Adrenal gland (tissue), 12 donors: Measurements from ENCODE around the gene KRT81. TPM values are rescaled to one million over a fixed set of nuclear protein-coding genes. Genes with fewer than 3 reads are reported as not detected.

Experiments
- DNase-seq, 7 donors: peaks; one replicate each; pipeline ENCODE4 v3.0.0-alpha.2; 2019 to 2020
- H3K27ac ChIP-seq, 5 donors: fragments of 200-600 bp; sonication (generic) in 4 of 5; 1 replicate in 3 of 5; 2 replicates in 2 of 5; pipeline versions ENCODE4 v1.5.1 to v1.8.0; 2016 to 2020; ENCODE audit warnings: mild to moderate bottlenecking in 1 of 5
- H3K27me3 ChIP-seq: fragments of 200-600 bp; 2 replicates; pipeline ENCODE4 v1.8.0; 2021
- H3K36me3 ChIP-seq, 2 donors: fragments of 200-600 bp; replicated peaks in 1 of 2; 1 replicate in 1 of 2; 2 replicates in 1 of 2; pipeline versions ENCODE4 v1.5.1 to v1.8.0; 2018 to 2022
- H3K4me1 ChIP-seq, 2 donors: fragments of 200-600 bp; replicated peaks in 1 of 2; 1 replicate in 1 of 2; 2 replicates in 1 of 2; pipeline versions ENCODE4 v1.5.1 to v1.8.0; 2018 to 2021
- H3K4me3 ChIP-seq, 4 donors: fragments of 200-600 bp; sonication (generic) in 3 of 4; one replicate each; pipeline ENCODE4 v1.5.1; 2016 to 2018
- H3K9me3 ChIP-seq, 3 donors: fragments of 200-600 bp; sonication (generic) in 1 of 3; replicated peaks in 1 of 3; 1 replicate in 2 of 3; 2 replicates in 1 of 3; pipeline versions ENCODE4 v1.5.1 to v1.8.0; 2016 to 2021
- POLR2A ChIP-seq, 2 donors: fragments of 450-650 bp; IDR thresholded peaks; one replicate each; pipeline ENCODE4 v1.6.1; 2017; ENCODE audit warnings: antibody characterized with exemption in 2 of 2, mild to moderate bottlenecking in 2 of 2, moderate library complexity in 1 of 2
- WGBS, 4 donors: extraction: QIAGEN DNeasy Blood & Tissue Kit in 2 of 4; methylation state at CpG; one replicate each; pipeline versions ENCODE4 v1.1.5 to v1.1.7; 2013 to 2017; 5-methylcytosine and 5-hydroxymethylcytosine counted together
- intact Hi-C, 2 donors: fragments of 100-400 bp; cut with DNase I; formaldehyde crosslinking; loops; one replicate each; pipeline versions ENCODE4 v1.14.1 to v1.15.0; 2022 to 2023
- polyA plus RNA-seq, 3 donors: library from polyadenylated mRNA; stranded (reverse); fragments of 200-250 nt in 2 of 3; fragments of 350-450 nt in 1 of 3; fragmentation: Illumina TruSeq in 1 of 3; extraction: RNeasy Lipid Tissue Mini Kit (QIAGEN cat#74804) in 1 of 3; gene quantifications; one replicate each; pipeline ENCODE4 v1.2.3, GENCODE V29; 2013 to 2014
- total RNA-seq, 9 donors: library from RNA; depleted of rRNA in 4 of 9; stranded (reverse); fragments of >200 nt in 4 of 9; fragments of 120-200 nt in 1 of 9; fragmentation: NEBNext Ultra II Directional in 1 of 9; extraction: Animal tissue kit (Norgen Biotek cat#: 25700) in 1 of 9; gene quantifications; one replicate each; pipeline versions ENCODE4 v1.1.0 to v1.2.4, GENCODE V29; 2013 to 2023
- TF ChIP-seq, protein P1 (sequence below), 6 experiments: fragments of 450-650 bp in 4 of 6; fragments of 200-600 bp in 2 of 6; sonication (generic) in 1 of 6; IDR thresholded peaks; 1 replicate in 5 of 6; 2 replicates in 1 of 6; pipeline versions ENCODE4 v1.5.1 to v1.8.0; 2016 to 2021; ENCODE audit warnings: antibody characterized with exemption in 6 of 6, mild to moderate bottlenecking in 2 of 6, moderate library complexity in 1 of 6
- donor health status: healthy with polysubstance abuse.
- donor health status: Bipolar disorder and iron deficiency.
- donor health status: DM: yes; HTN: yes; CAD: no.
- donor health status: DM: no; HTN: no; CAD: no.
- donor health status: DM: no; HTN: no; CAD: no.
- donor health status: DM: yes; HTN: yes; CAD: no.

The KRT81 gene
- total and polyA plus RNA-seq, 12 donors: 0.25 to 0.42 TPM; not detected in 10

- Histone ChIP-seq H3K36me3 (no peaks in the 10 kb centered on the region), H3K9me3 (no peaks in the 10 kb centered on the region), H3K27ac (no peak overlapping the region), H3K4me1 (no peaks in the 10 kb centered on the region), H3K27me3 (peaks cover 14% of the 10 kb centered on the region), H3K4me3 (no peak overlapping the region)
- intact Hi-C loops: loop anchor here in 1 of 2 donors (10.0 kb wide), 1 partner anchor 107 kb away; no protein-coding TSS in a partner anchor
- TF ChIP-seq POLR2A (IDR thresholded peaks at IDR 0.05): no peak
- TF ChIP-seq, protein P1, sequence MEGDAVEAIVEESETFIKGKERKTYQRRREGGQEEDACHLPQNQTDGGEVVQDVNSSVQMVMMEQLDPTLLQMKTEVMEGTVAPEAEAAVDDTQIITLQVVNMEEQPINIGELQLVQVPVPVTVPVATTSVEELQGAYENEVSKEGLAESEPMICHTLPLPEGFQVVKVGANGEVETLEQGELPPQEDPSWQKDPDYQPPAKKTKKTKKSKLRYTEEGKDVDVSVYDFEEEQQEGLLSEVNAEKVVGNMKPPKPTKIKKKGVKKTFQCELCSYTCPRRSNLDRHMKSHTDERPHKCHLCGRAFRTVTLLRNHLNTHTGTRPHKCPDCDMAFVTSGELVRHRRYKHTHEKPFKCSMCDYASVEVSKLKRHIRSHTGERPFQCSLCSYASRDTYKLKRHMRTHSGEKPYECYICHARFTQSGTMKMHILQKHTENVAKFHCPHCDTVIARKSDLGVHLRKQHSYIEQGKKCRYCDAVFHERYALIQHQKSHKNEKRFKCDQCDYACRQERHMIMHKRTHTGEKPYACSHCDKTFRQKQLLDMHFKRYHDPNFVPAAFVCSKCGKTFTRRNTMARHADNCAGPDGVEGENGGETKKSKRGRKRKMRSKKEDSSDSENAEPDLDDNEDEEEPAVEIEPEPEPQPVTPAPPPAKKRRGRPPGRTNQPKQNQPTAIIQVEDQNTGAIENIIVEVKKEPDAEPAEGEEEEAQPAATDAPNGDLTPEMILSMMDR (IDR thresholded peaks at IDR 0.05): no peak
- WGBS, 4 donors: 51 to 74% (median 58%) methylated on average over 3 to 4 of the region's 4 CpGs
- DNase-seq: no peak
These were observed 30.1 kb upstream of the KRT81 start for GRCh38 chr12:52321418-52321817.

- DNase-seq: no peak
- peaks cover 14% of the 10 kb centered on the region for H3K27me3 ChIP-seq
- H3K36me3 ChIP-seq: no peaks in the 10 kb centered on the region
- no peak for TF ChIP-seq POLR2A (IDR thresholded peaks at IDR 0.05)
- TF ChIP-seq, protein P1 (IDR thresholded peaks at IDR 0.05): no peak
- intact Hi-C loops: loop anchor here in 1 of 2 donors (10.0 kb wide), 1 partner anchor 106 kb away; no protein-coding TSS in a partner anchor
- no peaks in the 10 kb centered on the region for H3K9me3 ChIP-seq
- WGBS, 4 donors: 57 to 65% (median 61%) methylated on average over 29 to 35 of the region's 35 CpGs
- H3K27ac ChIP-seq: no peak within 1 kb of the TSS
- H3K4me3 ChIP-seq: no peak within 1 kb of the TSS
- H3K4me1 ChIP-seq: no peaks in the 10 kb centered on the region
These were observed 29.6 kb upstream of the KRT81 start, which contains the start of gene KRT83 for GRCh38 chr12:52320784-52321400. Gene KRT83, minus strand, starts transcription at chr12:52321398. Its CDS starts 63 bp downstream, at chr12:52321335.

GRCh38 chr12:52319097-52319496 is 27.8 kb upstream of the KRT81 start:
- WGBS, 4 donors: 69 to 79% (median 71%) methylated on average over 7 to 11 of the region's 11 CpGs
- Histone ChIP-seq H3K9me3 (no peaks in the 10 kb centered on the region), H3K27me3 (peaks cover 14% of the 10 kb centered on the region), H3K27ac (no peak overlapping the region), H3K4me1 (no peaks in the 10 kb centered on the region), H3K36me3 (no peaks in the 10 kb centered on the region), H3K4me3 (no peak overlapping the region)
- no peak for DNase-seq
- TF ChIP-seq, protein P1 (IDR thresholded peaks at IDR 0.05): no peak
- TF ChIP-seq POLR2A (IDR thresholded peaks at IDR 0.05): no peak
- intact Hi-C loops: no loop called here

GRCh38 chr12:52318241-52318990 is 27.1 kb upstream of the KRT81 start:
- DNase-seq: no peak
- intact Hi-C loops: no loop called here
- no peaks in the 10 kb centered on the region for H3K4me1 ChIP-seq

More at GRCh38 chr12:52318241-52318990, 27.1 kb upstream of the KRT81 start:
- Histone ChIP-seq H3K9me3 (no peaks in the 10 kb centered on the region), H3K27ac (no peak overlapping the region), H3K27me3 (peaks cover 14% of the 10 kb centered on the region), H3K36me3 (no peaks in the 10 kb centered on the region), H3K4me3 (no peak overlapping the region)
- WGBS, 4 donors: 71 to 87% (median 78%) methylated on average over 11 of the region's 11 CpGs
- TF ChIP-seq, protein P1 (IDR thresholded peaks at IDR 0.05): no peak
- TF ChIP-seq POLR2A (IDR thresholded peaks at IDR 0.05): no peak
